ENCODE measurements around the gene ARL3.
A peak's percentile ranks its signal among the peaks of the same experiment; 100 is the strongest.
"Not testable (repeated sequence)": the region's sequence is repeated elsewhere in the genome, so short reads cannot be mapped to it uniquely, and the experiment has no call there.

Gene ARL3

DNA sequence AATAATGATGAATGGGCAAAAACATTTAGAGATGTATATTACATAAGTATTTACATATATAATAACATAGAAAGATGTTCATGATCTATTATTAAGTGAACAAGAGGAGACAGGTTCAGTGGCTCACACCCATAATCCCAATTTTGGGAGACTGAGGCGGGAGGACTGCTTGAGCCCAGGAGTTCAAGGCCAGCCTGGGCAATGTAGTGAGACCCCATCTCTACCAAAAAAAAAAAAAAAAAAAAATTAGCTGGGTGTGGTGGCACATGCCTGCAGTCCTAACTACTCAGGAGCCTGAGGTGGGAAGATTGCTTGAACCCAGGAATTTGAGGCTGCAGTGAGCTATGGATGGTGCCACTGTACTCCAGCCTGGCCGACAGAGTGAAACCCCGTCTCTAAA, 12.4 kb downstream of the ARL3 start:
- DNase-seq, result no peak

DNA sequence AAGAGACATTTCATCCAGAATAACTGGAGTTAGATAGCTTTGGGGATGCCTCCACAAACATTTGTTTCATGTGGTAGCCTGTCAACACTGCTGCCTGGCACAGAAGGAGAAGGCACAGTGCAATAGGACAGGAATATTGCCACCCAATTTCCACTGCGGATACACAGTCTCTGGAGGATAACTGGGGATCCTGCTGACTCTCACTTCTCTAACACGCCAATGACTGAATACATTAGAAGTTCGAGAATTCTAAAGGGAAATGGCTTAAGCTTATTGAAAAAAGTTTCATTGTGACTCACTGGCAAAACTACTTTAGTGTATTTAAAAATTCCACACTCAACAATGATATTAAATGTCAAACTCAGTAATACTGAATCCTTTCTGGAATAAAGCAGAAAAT, 12.9 kb downstream of the ARL3 start:
- DNase-seq, result no peak

DNA sequence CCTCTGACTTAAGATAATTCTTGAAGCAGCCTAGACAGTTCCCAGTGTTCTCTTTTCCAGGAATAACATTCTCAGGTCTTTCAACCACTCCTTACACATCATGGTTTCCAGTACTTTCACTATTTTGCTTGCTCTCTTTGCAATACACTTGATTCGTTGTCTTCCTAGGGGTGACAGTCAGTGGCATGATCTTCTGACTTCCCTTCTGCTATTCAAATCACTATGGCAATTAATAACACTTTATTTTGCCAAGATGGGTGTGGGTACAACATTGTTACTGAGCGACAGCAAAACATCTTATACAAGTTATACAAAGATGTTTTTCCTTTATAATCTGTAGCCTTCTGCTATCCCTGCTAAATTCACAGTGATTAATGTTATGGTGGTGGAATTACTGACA, 15.3 kb downstream of the ARL3 start:
- DNase-seq, result no peak

DNA sequence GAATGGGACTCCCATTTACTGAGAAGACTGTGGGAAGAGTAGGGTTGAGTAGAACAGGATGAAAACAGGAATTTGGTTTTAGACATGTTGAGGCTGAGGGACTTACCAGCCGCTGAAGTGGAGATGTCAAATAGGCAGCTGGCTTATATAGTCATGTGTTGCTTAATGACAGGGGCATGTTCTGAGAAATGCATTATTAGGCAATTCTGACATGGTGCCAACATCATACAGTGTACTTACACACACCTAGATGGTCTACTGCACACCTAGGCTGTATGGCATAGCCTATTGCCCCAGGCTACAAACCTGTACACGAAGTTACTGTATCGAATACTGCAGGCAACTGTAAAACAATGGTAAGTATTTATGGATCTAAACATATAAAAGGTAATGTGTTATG, 17.5 kb downstream of the ARL3 start:
- DNase-seq, result no peak

DNA sequence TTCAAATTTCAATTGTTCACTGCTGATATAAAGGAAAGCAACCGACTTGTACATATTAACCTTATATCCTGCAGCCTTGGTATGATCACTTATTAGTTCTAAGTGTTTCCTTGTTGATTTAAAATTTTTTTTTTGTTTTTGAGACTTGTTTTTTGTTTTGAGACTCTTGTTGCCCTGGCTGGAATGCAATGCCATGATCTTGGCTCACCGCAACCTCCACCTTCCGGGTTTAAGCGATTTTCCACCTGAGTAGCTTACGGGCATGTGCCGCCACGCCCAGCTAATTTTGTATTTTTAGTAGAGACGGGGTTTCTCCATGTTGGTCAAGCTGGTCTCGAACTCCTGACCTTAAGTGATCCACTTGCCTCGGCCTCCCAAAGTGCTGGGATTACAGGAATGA, 18.8 kb downstream of the ARL3 start:
- DNase-seq, result not testable (repeated sequence)

DNA sequence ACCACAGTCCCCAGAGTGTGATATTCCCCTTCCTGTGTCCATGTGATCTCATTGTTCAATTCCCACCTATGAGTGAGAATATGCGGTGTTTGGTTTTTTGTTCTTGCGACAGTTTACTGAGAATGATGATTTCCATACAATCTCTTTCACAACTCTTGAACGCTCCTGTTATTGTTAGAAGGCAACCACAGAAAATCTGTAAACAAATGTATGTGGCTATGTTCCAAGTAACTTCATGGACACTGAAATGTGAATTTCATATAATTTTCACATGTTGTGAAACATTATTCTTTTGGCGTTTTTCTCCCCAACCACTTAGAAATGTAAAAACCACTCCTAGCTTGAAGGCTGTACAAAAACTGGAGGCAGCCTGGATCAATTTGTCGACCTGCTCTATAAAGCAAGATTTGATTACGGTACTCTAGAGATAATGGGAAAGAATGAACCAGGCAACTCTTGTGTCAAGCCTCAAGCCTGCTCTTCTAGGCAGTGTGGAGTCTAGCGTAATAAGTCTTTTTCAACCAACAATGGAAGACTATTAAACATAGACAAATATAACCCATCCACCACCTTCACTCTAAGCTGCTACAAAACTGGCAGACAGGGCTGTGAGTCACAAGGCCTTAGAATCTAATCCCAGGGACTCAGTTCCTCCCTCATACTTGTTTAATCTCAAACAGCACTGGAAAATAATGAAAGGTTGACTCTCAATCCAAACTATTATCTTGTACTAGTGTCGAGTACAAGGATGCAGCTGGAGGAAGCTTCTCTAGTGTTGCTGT, 22.7 kb downstream of the ARL3 start:
- no peak for DNase-seq

DNA sequence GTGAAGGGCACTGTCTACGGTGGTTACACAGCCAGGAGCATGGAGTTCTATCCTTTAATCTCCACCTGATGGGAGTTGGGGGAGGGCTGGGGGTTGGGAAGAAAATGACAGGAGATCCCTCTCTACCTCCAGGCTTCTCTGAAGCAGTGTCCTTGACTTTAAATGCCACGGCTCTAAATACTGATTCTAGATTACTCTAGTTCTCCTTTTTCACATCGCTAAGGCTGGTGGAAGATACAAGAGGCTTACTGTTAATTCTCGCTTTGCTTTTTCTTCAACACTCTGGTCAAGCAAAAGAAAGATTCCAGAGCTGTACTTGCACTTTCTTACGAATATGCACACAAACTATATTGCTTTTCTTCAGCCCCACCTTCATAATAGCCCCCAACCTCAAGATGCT, 30.5 kb downstream of the ARL3 start:
- no peak for DNase-seq

DNA sequence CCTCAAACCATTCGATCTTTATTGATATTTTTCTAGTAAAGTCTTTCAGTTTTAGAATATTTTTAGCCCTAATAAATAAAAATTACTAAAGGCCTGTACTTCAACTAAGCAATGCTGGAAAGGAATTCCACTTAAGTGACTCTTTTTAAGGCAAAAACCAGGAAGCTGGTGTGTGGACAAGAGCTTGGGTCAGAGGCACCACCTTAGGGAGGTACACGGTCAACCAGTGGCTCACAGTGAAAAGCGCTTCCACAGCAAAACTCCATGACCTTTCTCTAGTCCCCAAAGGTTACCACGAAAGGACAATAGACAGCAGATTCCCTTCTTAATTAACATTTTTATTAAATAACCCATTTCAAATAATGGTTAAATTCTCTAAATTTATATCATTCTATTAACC, 31.2 kb downstream of the ARL3 start:
- DNase-seq, result no peak

DNA sequence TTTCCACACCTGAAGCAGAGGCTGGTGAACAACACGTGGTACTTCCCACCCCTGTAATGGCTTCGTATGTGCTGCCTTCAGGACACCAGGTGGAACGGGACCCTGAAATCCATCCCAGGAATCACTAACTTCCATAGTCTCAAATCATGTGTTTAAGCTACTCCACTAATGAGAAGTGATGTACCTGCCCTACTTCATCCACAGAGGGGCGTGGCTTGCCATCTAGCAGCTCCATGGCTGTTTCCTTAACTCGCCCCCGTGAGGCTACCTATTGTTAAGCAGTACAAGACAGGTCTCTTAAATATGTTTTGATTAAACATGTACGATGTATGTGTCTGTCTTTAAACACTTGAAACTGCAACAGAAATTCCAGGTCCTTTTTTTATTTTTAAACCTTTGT, 31.8 kb downstream of the ARL3 start:
- DNase-seq, result no peak

DNA sequence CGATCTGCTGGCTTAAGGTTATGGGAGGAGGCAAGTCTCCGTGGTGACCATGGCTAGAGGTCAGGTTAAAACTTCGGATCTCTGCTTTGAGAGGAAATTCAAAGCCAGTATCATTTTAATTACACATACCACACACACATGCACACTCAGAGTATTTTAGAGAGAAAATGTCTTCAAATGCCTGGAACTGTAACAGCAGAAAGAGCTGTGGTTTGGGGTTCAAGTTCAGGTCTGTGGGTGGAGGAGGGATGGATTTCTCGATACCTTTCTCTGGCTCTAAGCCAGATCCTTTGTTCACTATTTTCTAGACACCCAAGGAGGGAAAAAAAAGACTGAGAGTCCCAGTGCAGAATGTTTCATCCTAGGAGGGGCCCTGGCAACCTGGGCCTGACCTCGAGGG, 32.5 kb downstream of the ARL3 start:
- DNase-seq, result no peak

DNA sequence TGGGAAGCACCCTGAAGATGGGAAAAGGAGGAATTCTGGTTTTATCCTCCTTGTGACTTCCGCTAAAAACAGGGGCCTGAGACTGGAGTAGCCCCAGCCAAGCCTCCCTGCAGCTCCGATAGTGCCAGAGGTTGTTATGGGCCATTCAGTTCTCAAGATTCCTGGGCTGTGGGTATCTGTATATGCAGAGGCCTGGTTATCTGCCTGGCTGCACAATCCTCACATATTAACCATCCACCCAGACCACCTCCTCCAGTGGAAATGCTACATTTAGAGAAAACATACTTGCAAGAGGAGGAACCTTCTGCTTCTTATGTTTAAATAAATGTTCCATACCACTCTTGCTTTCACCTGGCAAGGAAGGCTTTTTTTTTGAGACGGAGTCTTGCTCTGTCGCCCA, 34.6 kb downstream of the ARL3 start:
- DNase-seq, result no peak

DNA sequence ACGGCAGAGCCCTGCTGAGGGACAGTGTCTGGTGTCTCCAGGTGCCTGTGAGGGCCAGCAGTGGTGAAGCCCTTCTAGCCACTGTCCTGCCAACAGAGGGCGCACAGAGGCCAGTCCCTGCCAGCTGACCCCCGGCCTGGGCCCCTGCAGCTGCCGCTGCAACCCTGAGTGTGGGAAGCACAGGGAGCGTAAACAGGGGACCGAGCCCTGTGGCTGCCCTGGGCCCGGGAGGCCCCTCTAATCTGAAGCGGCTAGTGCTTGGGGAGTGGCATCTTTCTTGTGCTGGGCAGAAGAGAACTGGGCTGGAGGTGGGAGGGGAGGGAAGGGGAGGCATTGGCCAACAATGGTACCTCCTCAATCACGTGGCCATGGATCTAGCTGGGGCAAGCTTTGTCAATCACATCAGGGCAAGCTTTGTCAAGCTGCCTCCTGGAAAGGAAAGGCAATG, 35.3 kb downstream of the ARL3 start:
- peak; percentile 39 to 53 for DNase-seq

DNA sequence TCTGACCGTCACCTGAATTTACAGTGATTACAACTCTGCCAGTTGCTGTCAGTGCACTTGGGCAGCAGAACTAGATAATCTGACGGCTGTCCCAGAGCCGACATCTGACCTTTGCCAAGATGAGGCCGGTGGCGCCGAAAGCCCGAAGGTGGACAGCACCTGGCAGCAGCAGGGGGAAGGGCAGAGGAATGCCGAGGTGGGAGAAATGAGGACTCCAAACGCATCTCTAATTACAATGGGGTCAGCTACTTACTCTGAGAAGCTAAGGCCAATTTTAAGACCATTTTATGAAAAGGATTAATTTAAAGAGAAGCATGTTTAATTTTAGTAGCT, 36.2 kb downstream of the ARL3 start:
- no peak for DNase-seq

DNA sequence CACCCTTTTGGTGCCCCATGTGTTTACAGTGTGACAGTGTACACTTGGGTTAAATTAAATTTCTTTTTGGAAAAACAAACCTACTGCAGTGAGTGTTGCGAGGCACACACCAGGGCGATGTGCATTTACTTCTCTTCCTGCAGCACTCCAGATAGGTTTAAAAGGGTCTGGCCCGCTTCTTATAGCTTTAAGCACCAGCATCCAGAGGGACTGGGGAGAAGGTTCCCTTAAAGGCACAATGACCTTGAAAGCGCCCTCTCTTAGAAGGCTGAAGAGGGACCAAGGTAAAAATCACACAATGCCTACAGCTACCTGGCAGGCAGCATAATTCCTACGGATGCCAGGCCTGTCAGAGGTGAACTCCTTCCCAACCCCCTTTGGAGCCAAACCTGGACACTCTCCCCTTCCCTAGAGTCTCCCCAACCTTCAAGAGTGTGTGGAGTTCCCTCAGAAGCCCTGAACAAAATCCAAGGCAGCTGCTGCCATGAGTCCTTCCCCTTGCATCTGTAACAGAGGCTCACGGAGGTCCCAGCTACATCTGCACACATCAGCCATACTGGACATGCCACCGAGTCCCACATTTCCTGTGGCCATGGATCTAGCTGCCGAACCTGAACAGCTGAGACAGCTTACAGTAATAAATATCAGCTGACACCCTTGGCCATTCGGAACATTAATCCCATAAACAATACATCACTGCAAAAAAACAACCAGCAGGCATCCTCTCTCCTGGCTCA, 36.7 kb downstream of the ARL3 start:
- DNase-seq, result no peak

DNA sequence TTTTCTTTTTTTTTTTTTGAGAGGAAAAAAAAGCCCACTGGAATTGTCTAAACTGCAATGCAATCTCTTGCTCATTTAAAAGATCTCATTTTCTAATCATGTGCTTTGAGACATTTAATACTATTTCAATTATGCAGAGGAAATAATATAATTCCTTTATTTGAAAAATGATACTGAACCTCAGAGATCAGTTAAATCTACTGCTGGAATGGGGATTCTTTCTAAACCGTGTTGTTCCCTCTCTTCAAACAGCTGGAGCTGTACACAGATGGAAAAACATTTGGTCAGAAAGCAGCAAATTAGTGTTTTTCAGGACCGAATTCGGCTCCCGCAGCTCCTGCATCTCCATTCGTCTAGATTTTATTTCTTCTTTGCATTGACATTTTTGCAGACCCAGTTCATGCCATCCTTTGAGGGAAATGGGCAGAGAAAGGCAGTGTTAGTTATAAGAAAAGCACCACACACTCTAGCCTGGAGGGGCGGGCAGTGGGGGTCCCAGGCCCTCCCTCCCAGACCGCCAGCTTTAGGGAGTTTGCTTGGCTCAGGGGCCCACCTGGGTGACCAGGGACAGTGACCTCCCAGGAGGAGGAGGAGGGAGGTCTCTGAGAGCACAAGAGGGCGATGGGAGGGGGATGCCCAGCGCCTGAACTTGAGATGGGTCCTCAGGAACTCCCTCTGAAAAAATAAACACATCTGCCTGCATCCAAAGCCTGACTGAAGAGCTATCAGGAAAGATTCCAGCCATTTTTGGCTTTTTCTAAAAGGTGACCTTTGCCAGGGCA, 37.5 kb downstream of the ARL3 start:
- DNase-seq, result no peak

DNA sequence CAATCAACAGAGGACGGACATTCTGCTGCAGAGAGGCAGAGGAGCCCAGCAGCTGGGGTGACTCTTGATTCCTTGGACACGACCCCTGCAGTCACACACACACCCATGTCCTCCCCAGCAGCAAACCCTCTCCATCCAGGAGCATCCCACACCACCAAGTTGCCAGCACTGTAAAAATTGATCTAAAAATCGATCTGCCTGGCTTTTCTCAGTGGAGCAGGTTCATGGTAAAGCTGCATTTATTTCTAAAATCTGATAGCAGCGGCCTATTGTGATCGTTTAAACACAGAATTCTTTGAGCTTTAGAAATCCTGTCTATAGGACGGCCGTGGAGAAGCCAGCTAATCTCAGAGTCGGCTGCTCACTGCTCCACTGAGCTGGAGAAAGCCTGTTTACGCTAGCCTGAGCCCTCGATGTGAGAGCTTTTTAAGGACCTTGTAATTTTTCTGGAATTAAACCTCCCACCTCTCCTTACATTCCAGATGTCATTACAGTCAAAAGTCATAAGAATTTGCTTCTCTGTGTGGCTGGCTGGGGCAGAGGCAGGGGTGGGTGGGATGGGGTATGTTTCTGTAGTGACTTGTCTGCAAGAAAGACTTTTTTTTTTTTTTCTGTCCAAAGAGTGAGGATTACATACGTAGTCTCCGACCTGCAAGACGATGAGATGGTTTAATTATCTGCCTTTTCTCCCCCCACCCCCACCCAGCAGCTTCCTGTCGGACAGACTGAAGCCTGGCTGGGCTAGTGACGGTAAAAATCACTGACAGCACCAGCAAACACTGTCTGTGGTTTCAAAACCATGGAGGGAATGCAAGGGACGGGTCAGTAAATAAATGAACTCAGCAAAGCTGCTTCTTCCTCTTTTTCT, 38.3 kb downstream of the ARL3 start:
- DNase-seq, result no peak

DNA sequence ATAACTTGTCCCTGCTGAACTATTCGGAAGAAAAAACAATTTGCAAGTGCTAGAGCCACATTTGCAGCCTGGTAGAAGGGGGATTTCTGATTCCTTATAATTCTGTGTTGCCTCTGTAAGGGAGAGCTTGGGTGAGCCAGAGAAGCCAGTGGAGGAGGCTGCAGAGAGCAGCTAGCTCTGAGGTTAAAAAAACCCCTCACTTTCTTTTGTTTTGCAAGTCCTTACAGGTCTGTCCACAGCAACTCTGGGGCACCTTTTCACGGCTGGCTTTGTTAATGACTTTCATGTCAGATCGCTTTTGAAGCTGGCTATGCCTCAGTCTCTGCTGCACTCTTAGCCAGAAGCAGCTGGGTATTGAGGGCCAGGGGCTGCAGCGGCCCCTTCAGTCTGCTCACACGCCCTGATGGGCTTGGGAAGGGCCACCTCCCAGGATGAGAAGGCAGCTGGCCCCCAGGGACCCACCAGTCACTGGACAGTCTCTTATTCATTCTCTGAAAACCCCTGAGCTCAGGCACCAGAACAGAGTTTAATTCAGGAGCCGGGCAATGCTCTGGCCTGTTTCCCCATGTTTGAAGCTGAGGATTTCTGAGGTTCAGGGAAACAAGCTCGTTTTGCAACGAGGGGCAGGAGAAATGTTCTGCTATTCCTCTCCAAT, 39.1 kb downstream of the ARL3 start:
- DNase-seq, result no peak

DNA sequence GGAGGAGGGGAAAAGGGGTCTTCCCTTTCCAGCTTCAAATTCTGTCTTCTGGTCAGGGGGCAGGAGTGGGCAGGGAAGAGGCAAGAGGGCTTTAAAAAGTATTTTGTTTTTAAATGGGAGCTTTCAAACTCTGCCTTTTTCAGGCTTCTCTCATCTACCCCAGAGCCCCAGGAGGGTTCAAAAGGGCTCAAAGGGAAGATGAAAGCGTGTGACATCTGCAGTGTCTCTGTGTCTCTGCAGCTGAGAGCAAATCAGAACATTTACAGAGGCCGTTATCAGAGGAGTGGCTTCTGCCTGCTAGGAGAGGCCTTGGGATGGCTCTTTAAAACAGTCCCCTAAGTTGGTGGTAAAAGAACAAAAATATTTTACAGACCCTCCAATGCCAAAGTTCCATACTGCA, 39.6 kb downstream of the ARL3 start:
- no peak for DNase-seq

DNA sequence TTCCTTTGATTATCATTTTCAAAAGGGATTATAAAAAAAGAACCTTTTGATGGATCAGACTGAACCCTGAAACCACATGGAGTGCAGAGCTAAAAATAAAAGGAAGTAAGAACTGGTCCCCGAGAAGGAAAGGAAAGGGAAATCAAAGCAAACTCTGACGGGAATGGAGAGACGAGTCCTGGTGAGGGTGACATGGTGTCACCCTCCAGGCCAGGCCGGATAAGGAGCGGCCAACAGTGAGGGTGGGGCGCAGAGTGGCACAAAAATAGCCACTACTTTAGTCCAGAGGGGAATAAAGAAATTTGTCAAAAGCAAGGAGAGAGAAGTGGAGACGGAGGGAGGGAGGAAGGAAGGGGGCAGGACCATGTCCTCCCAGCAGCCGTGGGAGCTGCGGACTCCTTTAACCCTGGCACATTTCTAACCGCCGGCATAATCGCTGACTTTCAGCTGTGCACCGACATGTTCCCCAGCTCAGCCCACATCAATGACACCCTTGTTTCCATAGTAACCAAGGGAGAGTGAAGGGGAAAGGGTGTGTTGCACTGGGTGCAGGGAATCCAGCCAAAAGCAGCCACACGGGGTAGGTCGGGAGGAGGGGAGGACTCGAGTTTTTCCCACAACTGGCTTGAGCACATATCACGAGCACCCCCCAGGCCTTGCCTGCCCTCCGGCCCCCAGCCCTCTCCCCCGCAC, 40.2 kb downstream of the ARL3 start:
- no peak for DNase-seq

DNA sequence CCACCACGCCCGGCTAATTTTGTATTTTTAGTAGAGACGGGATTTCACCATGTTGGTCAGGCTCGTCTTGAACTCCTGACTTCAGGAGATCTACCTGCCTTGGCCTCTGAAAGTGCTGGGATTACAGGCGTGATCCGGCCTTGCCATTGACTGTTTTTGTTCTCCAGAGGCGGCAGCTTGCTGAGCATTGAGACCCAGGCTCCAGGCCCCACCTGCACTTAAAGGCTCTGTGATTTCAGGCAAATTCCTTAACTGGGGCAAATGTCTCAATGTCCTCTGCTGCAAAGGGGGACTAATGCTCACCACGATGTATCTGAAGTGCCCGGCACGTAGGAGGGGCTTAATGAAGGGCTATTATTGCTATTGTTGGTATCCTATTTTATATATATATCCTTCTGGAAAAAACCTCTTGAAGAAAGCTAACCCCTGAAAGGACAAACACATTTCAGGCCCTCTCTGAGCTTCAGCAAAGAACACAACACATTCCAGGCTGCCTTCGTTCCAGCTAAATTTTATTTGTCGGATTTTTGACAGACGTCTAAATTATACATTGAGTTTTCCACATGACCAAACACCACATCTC, 40.9 kb downstream of the ARL3 start:
- no peak for DNase-seq

DNA sequence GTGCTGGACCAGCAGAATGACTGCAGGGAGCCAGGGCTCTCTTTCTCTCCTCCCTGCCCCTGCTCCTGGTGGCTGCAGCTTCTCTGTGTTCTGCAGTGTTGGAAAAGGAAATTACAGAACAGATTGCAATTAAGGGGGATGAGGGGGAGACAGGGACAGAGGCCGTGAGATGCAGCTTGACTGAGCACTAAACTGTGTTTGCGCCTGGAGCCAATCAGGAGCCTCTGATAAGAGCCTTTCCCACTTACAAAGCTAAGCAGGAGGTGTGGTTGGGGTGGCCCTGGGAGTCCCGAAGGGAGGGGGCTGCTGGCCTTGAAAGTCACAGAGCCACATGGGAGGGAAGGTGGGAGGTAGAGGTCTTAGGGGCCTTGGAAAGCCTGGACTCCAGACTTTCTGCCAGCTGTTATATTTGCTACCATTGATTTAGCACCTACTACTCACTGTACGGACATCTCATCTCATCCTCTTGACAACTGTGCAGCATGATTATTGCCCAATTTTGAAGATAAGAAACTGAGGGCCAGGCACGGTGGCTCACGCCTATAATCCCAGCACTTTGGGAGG, 43.2 kb downstream of the ARL3 start:
- DNase-seq, result no peak
